H4 (cell line): ENCODE measurements around the gene OR4C16. TPM values are rescaled to one million over a fixed set of nuclear protein-coding genes. Genes with fewer than 3 reads are reported as not detected.

Source experiments
- DNase-seq: peaks from one replicate; pipeline ENCODE4 v3.0.0-alpha.2; 2015; ENCODE audit warnings: low spot score
- total RNA-seq: library from RNA; depleted of rRNA; stranded (reverse); fragments of >200 nt; shearing (Covaris generic); gene quantifications from 2 replicates; pipeline ENCODE4 v1.2.3, GENCODE V29; 2014; rRNA removed

The OR4C16 gene
- not detected in 2 replicates for total RNA-seq

GRCh38 chr11:55571828-55572227 lies at the start of gene OR4C16:
OR4C16 (plus strand) TSS chr11:55572128; CDS start chr11:55572128, 0 bp downstream.
- no peak for DNase-seq

- DNase-seq = no peak
Observed at GRCh38 chr11:55554169-55554568, 17.8 kb upstream of the OR4C16 start, which contains the start of gene OR4C15. OR4C15 (plus strand) TSS chr11:55554469; CDS start chr11:55554469, 0 bp downstream.

GRCh38 chr11:55572548-55572947 lies 620 bp downstream of the OR4C16 start:
- DNase-seq = no peak

- DNase-seq = no peak
Observed at GRCh38 chr11:55607545-55607944, 35.6 kb downstream of the OR4C16 start, which contains the start of gene OR4C11. OR4C11 (minus strand) TSS chr11:55607645; CDS start chr11:55604373, 3,272 bp downstream.

Other genes starting within 250 kb of the OR4C16 start
- 0.68 TPM in 1 of 2 replicates, not detected in the other for gene OR4A16, start 228.9 kb upstream of the OR4C16 start, total RNA-seq
- not detected in 2 replicates for gene OR4A15, start 204.2 kb upstream of the OR4C16 start, total RNA-seq
- gene OR4C15, start 17.7 kb upstream of the OR4C16 start, total RNA-seq = not detected in 2 replicates
- gene OR4C11, start 35.5 kb downstream of the OR4C16 start, total RNA-seq = not detected in 2 replicates
- not detected in 2 replicates for gene OR4P4, start 63.0 kb downstream of the OR4C16 start, total RNA-seq
- gene OR4S2, start 76.2 kb downstream of the OR4C16 start, total RNA-seq = not detected in 2 replicates
- 0.21 TPM in 1 of 2 replicates, not detected in the other for gene OR4C6, start 90.1 kb downstream of the OR4C16 start, total RNA-seq
- not detected in 2 replicates for gene OR5D13, start 201.3 kb downstream of the OR4C16 start, total RNA-seq
- gene OR5D14, start 223.4 kb downstream of the OR4C16 start, total RNA-seq = not detected in 2 replicates
- not detected in 2 replicates for gene OR5L1, start 239.2 kb downstream of the OR4C16 start, total RNA-seq
- gene OR5D18, start 247.5 kb downstream of the OR4C16 start, total RNA-seq = not detected in 2 replicates